ENCODE measurements around the gene ACTR3C. TPM values are rescaled to one million over a fixed set of nuclear protein-coding genes. Genes with fewer than 3 reads are reported as not detected.

ACTR3C gene
- total and polyA plus RNA-seq, 2 of the 13 experiments (the other 11 are each of a cell fraction or from before 2014, with no cell fraction given) = 3.8 to 7.5 TPM

DNA sequence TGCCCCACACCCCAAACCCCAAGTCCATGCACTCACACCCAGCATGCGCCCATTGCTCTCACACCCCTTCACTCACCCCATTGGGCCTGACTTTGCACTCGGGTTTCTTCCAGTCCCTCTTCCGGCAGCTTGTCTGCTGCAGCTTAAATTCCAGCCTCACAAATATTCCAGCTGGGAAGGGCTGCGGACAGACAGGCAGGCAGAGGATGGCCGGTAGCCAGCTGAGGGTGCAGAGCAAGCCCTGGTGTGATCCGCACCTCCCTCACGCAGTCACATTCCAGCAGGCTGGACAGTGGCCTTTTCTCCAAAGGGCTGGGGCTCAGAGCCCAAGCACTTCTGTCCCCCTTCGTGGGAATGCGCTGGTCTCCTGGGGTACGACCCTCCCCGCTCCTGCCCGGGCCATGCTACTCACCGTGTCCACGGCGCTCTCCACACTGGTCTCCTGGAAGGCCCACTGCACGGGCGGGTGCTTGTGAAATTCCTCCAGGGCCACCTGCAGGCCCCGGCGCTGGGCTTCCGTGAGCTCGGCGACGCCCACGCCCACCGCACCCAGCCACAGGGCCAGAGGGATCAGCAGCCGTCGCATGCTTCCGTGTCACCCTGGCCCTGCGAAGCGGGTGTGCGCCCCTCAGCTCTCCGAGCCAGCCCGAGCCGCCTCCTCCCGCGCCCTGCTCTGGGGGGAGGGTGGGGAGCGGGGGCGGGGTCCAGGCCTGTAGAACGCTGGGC is 16.8 kb upstream of the ACTR3C start (continued):
- TF ChIP-seq SOX13 (IDR thresholded peaks at IDR 0.05) (no peak), SOX13 (CRISPR knock-in tag; conservative IDR thresholded peaks at IDR 0.05 in 1 of 2, IDR thresholded peaks at IDR 0.05 in 1 of 2) (no peak), TRIM22 (IDR thresholded peaks at IDR 0.05) (no peak), ZFP37 (CRISPR knock-in tag; IDR thresholded peaks at IDR 0.05; ENCODE audit: borderline replicate concordance) (no peak), TARDBP (CRISPR knock-in tag; IDR thresholded peaks at IDR 0.05) (no peak), RARG (CRISPR knock-in tag; IDR thresholded peaks at IDR 0.05; ENCODE audit: low read depth) (no peak), HNF4G (IDR thresholded peaks at IDR 0.05; ENCODE audit: borderline replicate concordance, low read depth, low read length) (no peak), HNF4G (CRISPR knock-in tag; IDR thresholded peaks at IDR 0.05; ENCODE audit: borderline replicate concordance, low read depth) (no peak), ZNF547 (CRISPR knock-in tag; IDR thresholded peaks at IDR 0.05) (no peak), KLF11 (CRISPR knock-in tag; IDR thresholded peaks at IDR 0.05) (no peak), ELK4 (CRISPR knock-in tag; IDR thresholded peaks at IDR 0.05; ENCODE audit: borderline replicate concordance) (no peak), WIZ (CRISPR knock-in tag; IDR thresholded peaks at IDR 0.05) (no peak), ZNF879 (CRISPR knock-in tag; IDR thresholded peaks at IDR 0.05) (no peak), SRSF9 (IDR thresholded peaks at IDR 0.05; ENCODE audit: borderline replicate concordance, insufficient read depth, low read depth, low read length, poor library complexity, severe bottlenecking) (no peak), ZNF891 (CRISPR knock-in tag; IDR thresholded peaks at IDR 0.05) (peak; percentile 79; the same call in 1 of the 2 replicates), NKX3-1 (CRISPR knock-in tag; IDR thresholded peaks at IDR 0.05) (peak; percentile 72; the same call in 1 of the 2 replicates), ZFYVE20 (CRISPR knock-in tag; IDR thresholded peaks at IDR 0.05; ENCODE audit: borderline replicate concordance, low read depth) (no peak), RXRA (CRISPR knock-in tag; IDR thresholded peaks at IDR 0.05) (no peak), KLF13 (CRISPR knock-in tag; IDR thresholded peaks at IDR 0.05) (0 out of 2 replicates have a peak, but pooled peaks have one; percentile 36), TBX3 (IDR thresholded peaks at IDR 0.05; ENCODE audit: borderline replicate concordance) (no peak), TGIF2 (CRISPR knock-in tag; IDR thresholded peaks at IDR 0.05) (no peak), KLF16 (CRISPR knock-in tag; IDR thresholded peaks at IDR 0.05) (no peak)
- TF ChIP-seq, protein P1, sequence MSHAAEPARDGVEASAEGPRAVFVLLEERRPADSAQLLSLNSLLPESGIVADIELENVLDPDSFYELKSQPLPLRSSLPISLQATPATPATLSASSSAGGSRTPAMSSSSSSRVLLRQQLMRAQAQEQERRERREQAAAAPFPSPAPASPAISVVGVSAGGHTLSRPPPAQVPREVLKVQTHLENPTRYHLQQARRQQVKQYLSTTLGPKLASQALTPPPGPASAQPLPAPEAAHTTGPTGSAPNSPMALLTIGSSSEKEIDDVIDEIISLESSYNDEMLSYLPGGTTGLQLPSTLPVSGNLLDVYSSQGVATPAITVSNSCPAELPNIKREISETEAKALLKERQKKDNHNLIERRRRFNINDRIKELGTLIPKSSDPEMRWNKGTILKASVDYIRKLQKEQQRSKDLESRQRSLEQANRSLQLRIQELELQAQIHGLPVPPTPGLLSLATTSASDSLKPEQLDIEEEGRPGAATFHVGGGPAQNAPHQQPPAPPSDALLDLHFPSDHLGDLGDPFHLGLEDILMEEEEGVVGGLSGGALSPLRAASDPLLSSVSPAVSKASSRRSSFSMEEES (CRISPR knock-in tag; IDR thresholded peaks at IDR 0.05) = no peak
- TF ChIP-seq, protein P2, sequence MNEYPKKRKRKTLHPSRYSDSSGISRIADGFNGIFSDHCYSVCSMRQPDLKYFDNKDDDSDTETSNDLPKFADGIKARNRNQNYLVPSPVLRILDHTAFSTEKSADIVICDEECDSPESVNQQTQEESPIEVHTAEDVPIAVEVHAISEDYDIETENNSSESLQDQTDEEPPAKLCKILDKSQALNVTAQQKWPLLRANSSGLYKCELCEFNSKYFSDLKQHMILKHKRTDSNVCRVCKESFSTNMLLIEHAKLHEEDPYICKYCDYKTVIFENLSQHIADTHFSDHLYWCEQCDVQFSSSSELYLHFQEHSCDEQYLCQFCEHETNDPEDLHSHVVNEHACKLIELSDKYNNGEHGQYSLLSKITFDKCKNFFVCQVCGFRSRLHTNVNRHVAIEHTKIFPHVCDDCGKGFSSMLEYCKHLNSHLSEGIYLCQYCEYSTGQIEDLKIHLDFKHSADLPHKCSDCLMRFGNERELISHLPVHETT (CRISPR knock-in tag; conservative IDR thresholded peaks at IDR 0.05) = no peak

Data from HepG2 (cell line).